PC-3 (cell line): Measurements from ENCODE around the gene DEPDC7. TPM values are rescaled to one million over a fixed set of nuclear protein-coding genes. Genes with fewer than 3 reads are reported as not detected.
"Not testable (repeated sequence)": the region's sequence is repeated elsewhere in the genome, so short reads cannot be mapped to it uniquely, and the experiment has no call there.

Source experiments
- ATAC-seq: fragments of 200-7000 bp; cut with Tn5 transposase; 2 replicates; pipeline ENCODE4 v1.9.1; 2020; ENCODE audit warnings: mild to moderate bottlenecking, moderate library complexity
- BruUV-seq: library from RNA; stranded (reverse); fragments of 400-500 nt; replicated peaks from 2 replicates; lab custom pipeline; 2021; lab: Mats Ljungman, UMichigan
- CTCF ChIA-PET: fragments of 300-600 bp; sonication (Branson Sonifier 250); formaldehyde crosslinking; loops from one replicate; lab custom pipeline; 2022; ENCODE audit warnings: antibody characterized with exemption; lab: Charles Lee
- POLR2A ChIA-PET: fragments of 300-600 bp; sonication (Branson Sonifier 250); formaldehyde crosslinking; loops from one replicate; lab custom pipeline; 2022; ENCODE audit warnings: antibody characterized with exemption; ENCODE audit not compliant: unreplicated experiment; lab: Charles Lee
- DNase-seq: peaks from one replicate; pipeline ENCODE4 v3.0.0-alpha.2; 2015
- H2AFZ ChIP-seq: fragments of 300-600 bp; sonication (generic); 2 replicates; pipeline ENCODE4 v1.6.0; 2016; ENCODE audit warnings: antibody characterized with exemption, low read length
- H3F3A ChIP-seq: fragments of 300-600 bp; sonication (generic); one replicate; pipeline ENCODE4 v1.6.0; 2017; ENCODE audit warnings: antibody characterized with exemption, low read length, control low read depth, mild to moderate bottlenecking; ENCODE audit not compliant: unreplicated experiment
- H3K27ac ChIP-seq: fragments of 300-600 bp; sonication (generic); 2 replicates; pipeline ENCODE4 v1.5.1; 2016; ENCODE audit warnings: mild to moderate bottlenecking, low read length
- H3K27me3 ChIP-seq: fragments of 300-600 bp; sonication (generic); 2 replicates; pipeline ENCODE4 v1.6.1; 2016; ENCODE audit warnings: low read length, mixed read lengths
- H3K36me3 ChIP-seq: fragments of 300-600 bp; sonication (generic); 2 replicates; pipeline ENCODE4 v1.6.1; 2016; ENCODE audit warnings: low read depth, mixed run types, low read length, mixed read lengths
- H3K4me1 ChIP-seq: fragments of 300-600 bp; sonication (generic); 2 replicates; pipeline ENCODE4 v1.5.1; 2016; ENCODE audit warnings: low read length; ENCODE audit not compliant: insufficient read depth
- H3K4me2 ChIP-seq: fragments of 300-600 bp; sonication (generic); 2 replicates; pipeline ENCODE4 v1.6.0; 2016; ENCODE audit warnings: low read length
- H3K4me3 ChIP-seq: fragments of 300-600 bp; sonication (generic); 2 replicates; pipeline ENCODE4 v1.5.1; 2016; ENCODE audit warnings: mild to moderate bottlenecking, low read length, mixed read lengths
- H3K79me2 ChIP-seq: fragments of 300-600 bp; sonication (generic); 2 replicates; pipeline ENCODE4 v1.6.1; 2017; ENCODE audit warnings: low read length, mixed read lengths
- H3K9ac ChIP-seq: fragments of 300-600 bp; sonication (generic); 2 replicates; pipeline ENCODE4 v1.6.0; 2016; ENCODE audit warnings: mild to moderate bottlenecking, low read length
- H3K9me2 ChIP-seq: fragments of 300-600 bp; sonication (generic); replicated peaks from 2 replicates; pipeline ENCODE4 v1.6.1; 2016; ENCODE audit warnings: mixed run types, low read length, mixed read lengths
- H3K9me3 ChIP-seq: fragments of 300-600 bp; sonication (generic); 2 replicates; pipeline ENCODE4 v1.6.1; 2016; ENCODE audit warnings: low read length, mixed read lengths
- H4K20me1 ChIP-seq: fragments of 300-600 bp; sonication (generic); 2 replicates; pipeline ENCODE4 v1.6.1; 2016; ENCODE audit warnings: low read length, mixed read lengths
- EZH2 ChIP-seq: fragments of 300-600 bp; sonication (generic); IDR thresholded peaks from one replicate; pipeline ENCODE4 v1.6.1; 2017; ENCODE audit warnings: antibody characterized with exemption, mild to moderate bottlenecking, low read length; ENCODE audit not compliant: unreplicated experiment
- EZH2phosphoT487 ChIP-seq: fragments of 300-600 bp; sonication (generic); IDR thresholded peaks from 2 replicates; pipeline ENCODE4 v1.6.1; 2018; ENCODE audit warnings: mild to moderate bottlenecking, antibody characterized with exemption, low read length, borderline replicate concordance
- intact Hi-C: fragments of 100-400 bp; cut with micrococcal nuclease; formaldehyde crosslinking; loops from 2 replicates; pipeline ENCODE4 v1.9.0; 2023
- total RNA-seq: library from RNA; depleted of rRNA; stranded (reverse); fragments of >200 nt; gene quantifications from 2 replicates; pipeline ENCODE4 v1.2.3, GENCODE V29; 2014
- TF ChIP-seq, protein P1 (sequence below): fragments of 300-600 bp; sonication (generic); conservative IDR thresholded peaks from 2 replicates; pipeline ENCODE4 v1.5.1; 2017; ENCODE audit warnings: antibody characterized with exemption, low read depth, mild to moderate bottlenecking, low read length

Gene DEPDC7
- total RNA-seq, 1 experiment from 2014 or later, result not detected

DNA sequence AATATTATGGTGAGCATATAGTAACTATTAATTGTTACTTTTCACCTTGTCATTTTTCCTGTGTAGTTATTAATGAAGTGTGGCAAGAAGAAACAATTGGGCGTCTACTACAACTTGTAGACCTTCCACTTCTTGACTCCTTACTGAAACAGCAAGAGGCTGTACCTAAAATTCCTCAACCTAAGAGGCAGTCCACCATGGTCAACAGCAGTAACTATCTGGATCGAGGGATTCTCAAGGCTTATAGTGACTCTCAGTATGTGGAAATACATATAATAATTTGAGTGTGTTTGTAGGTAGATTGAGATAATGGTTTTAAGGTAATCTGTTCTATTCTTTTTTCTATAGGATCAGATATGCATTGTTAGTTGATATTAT is 12.8 kb downstream of the DEPDC7 start:
- Histone ChIP-seq H3K4me1 (peaks cover 15% of the 10 kb centered on the region), H3F3A (no peaks in the 10 kb centered on the region), H3K9me3 (no peaks in the 10 kb centered on the region), H2AFZ (no peak overlapping the region), H3K36me3 (no peaks in the 10 kb centered on the region), H3K9ac (no peak overlapping the region), H3K27ac (no peak overlapping the region), H3K4me3 (no peak overlapping the region), H3K79me2 (no peaks in the 10 kb centered on the region), H3K27me3 (no peaks in the 10 kb centered on the region), H4K20me1 (no peaks in the 10 kb centered on the region), H3K4me2 (no peak overlapping the region), H3K9me2 (no peaks in the 10 kb centered on the region)
- no peak for TF ChIP-seq EZH2
- TF ChIP-seq, protein P1, sequence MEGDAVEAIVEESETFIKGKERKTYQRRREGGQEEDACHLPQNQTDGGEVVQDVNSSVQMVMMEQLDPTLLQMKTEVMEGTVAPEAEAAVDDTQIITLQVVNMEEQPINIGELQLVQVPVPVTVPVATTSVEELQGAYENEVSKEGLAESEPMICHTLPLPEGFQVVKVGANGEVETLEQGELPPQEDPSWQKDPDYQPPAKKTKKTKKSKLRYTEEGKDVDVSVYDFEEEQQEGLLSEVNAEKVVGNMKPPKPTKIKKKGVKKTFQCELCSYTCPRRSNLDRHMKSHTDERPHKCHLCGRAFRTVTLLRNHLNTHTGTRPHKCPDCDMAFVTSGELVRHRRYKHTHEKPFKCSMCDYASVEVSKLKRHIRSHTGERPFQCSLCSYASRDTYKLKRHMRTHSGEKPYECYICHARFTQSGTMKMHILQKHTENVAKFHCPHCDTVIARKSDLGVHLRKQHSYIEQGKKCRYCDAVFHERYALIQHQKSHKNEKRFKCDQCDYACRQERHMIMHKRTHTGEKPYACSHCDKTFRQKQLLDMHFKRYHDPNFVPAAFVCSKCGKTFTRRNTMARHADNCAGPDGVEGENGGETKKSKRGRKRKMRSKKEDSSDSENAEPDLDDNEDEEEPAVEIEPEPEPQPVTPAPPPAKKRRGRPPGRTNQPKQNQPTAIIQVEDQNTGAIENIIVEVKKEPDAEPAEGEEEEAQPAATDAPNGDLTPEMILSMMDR, result no peak
- no peak for DNase-seq
- intact Hi-C loops, result no loop called here
- ChIA-PET CTCF (no interaction called here), POLR2A (no interaction called here)
- ATAC-seq, result no peak
- BruUV-seq, result no TSS peak

GRCh38 chr11:33029218-33029617 is 13.5 kb downstream of the DEPDC7 start:
- H3K27ac ChIP-seq, H3K4me2 ChIP-seq, H3K9me2 ChIP-seq, H3F3A ChIP-seq, H3K79me2 ChIP-seq, CTCF ChIA-PET, ATAC-seq, H4K20me1 ChIP-seq, H3K36me3 ChIP-seq, H3K27me3 ChIP-seq, H3K9ac ChIP-seq, BruUV-seq, POLR2A ChIA-PET, DNase-seq, intact Hi-C loops, H3K9me3 ChIP-seq, H3K4me3 ChIP-seq, H2AFZ ChIP-seq: not testable (repeated sequence)
- H3K4me1 ChIP-seq, result peaks cover 21% of the 10 kb centered on the region

- H3K4me3 ChIP-seq, result no peak overlapping the region
- ATAC-seq (peak; percentile 22; the same call in 1 of the 2 replicates), DNase-seq (no peak)
- intact Hi-C loops, result no loop called here
- no peaks in the 10 kb centered on the region for H3K79me2 ChIP-seq
- BruUV-seq, result no TSS peak
- H3K4me2 ChIP-seq, result no peak overlapping the region
- no peaks in the 10 kb centered on the region for H3K9me2 ChIP-seq
- no peaks in the 10 kb centered on the region for H3K36me3 ChIP-seq
- no peaks in the 10 kb centered on the region for H3F3A ChIP-seq
- no peaks in the 10 kb centered on the region for H4K20me1 ChIP-seq
- no peak overlapping the region for H3K9ac ChIP-seq
- H3K27ac ChIP-seq, result no peak overlapping the region
- H2AFZ ChIP-seq, result 0 out of 2 replicates have a peak overlapping the region, but pooled peaks have one; percentile 5
- TF ChIP-seq, protein P1, result no peak
- TF ChIP-seq EZH2phosphoT487 (no peak), EZH2 (no peak)
- CTCF ChIA-PET, result interaction anchor here (0.5 kb wide), 1 partner anchor 711 kb away, joined by 3 read pairs; no protein-coding TSS in a partner anchor
- no peaks in the 10 kb centered on the region for H3K27me3 ChIP-seq
- H3K9me3 ChIP-seq, result no peaks in the 10 kb centered on the region
- POLR2A ChIA-PET, result no interaction called here
- H3K4me1 ChIP-seq, result peaks cover 10% of the 10 kb centered on the region; the same call in 1 of the 2 replicates
These were observed 17.8 kb downstream of the DEPDC7 start for GRCh38 chr11:33033493-33033892.
